ENCODE measurements around the gene SEPTIN8.

DNA sequence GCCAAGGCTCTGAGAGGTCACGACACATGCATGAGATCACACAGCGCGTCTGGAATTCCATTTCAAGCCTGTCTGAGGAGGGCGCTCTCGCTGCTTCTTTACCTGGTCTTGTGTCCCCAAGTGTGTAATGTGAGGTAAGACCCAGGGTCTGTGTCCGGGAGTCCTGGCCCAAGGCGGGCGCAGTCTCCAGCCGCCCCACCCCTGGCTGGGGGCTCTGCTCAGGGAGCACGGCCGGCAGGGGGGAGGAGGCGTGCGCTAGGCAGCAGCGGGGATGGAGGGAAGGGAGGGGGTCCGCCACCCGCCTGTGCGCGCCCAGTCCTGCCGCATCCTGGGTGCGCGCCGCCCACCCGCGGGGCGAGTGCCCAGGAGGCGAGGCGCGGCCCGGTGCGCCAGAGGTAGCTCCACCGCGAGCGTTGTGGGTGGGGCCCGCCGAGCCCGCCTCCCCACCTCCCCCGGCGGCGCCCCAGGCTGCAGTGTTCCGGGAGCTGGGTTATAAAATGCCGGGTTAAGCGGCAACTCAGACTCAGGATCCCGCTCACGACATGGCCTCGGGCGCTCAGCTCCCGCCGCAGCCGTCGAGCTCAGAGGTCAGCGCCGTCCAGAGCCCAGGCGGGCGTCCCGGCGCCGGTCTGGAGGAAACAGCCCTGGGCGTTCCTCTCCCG lies 30.0 kb downstream of the SEPTIN8 start, which contains the start of gene CCNI2:
- TF ChIP-seq RAD21 (IDR thresholded peaks at IDR 0.05; ENCODE audit: low read length), result peak; percentile 53
- TF ChIP-seq GABPA (IDR thresholded peaks at IDR 0.05; ENCODE audit: low read depth), result no peak
- TF ChIP-seq CTCF (IDR thresholded peaks at IDR 0.05), result peak; percentile 54
- TF ChIP-seq NFIC (IDR thresholded peaks at IDR 0.05; ENCODE audit: borderline replicate concordance), result no peak
- no peak for TF ChIP-seq EP300 (IDR thresholded peaks at IDR 0.05; ENCODE audit: borderline replicate concordance in 1 of 2, low read depth in 1 of 2, low read length in 1 of 2)
- no peak for TF ChIP-seq ZBTB33 (IDR thresholded peaks at IDR 0.05; ENCODE audit: borderline replicate concordance, low read depth)
- TF ChIP-seq EZH2phosphoT487 (IDR thresholded peaks at IDR 0.05; ENCODE audit: borderline replicate concordance, low read depth), result no peak
- no peak for TF ChIP-seq POLR2AphosphoS5 (IDR thresholded peaks at IDR 0.05; ENCODE audit: low read depth, low read length)
- TF ChIP-seq SMC3 (IDR thresholded peaks at IDR 0.05; ENCODE audit: low read depth, low read length), result 0 out of 2 replicates have a peak, but pooled peaks have one; percentile 16
- TF ChIP-seq REST (IDR thresholded peaks at IDR 0.05; ENCODE audit: low read depth, low read length), result no peak
- no peak for TF ChIP-seq ELF1 (IDR thresholded peaks at IDR 0.05)
- TF ChIP-seq TEAD4 (IDR thresholded peaks at IDR 0.05; ENCODE audit: borderline replicate concordance, insufficient read depth), result no peak
- TF ChIP-seq TAF1 (IDR thresholded peaks at IDR 0.05; ENCODE audit: borderline replicate concordance, low read depth, low read length), result no peak
